BJ (cell line): ENCODE data around the gene STK4. TPM values are rescaled to one million over a fixed set of nuclear protein-coding genes. Genes with fewer than 3 reads are reported as not detected.
"Not testable (repeated sequence)": the region's sequence is repeated elsewhere in the genome, so short reads cannot be mapped to it uniquely, and the experiment has no call there.

ENCODE experiments used
- CTCF ChIA-PET: fragments of 350-600 bp; formaldehyde crosslinking; extraction: SDS; loops from one replicate; lab custom pipeline; 2021; ENCODE audit warnings: antibody characterized with exemption, inconsistent platforms; lab: Yijun Ruan, JAX
- POLR2A ChIA-PET: fragments of 300-600 bp; sonication (Branson Sonifier 250); formaldehyde crosslinking; extraction: SDS; loops from one replicate; lab custom pipeline; 2021; ENCODE audit warnings: antibody characterized with exemption; lab: Charles Lee
- DNase-seq: peaks from one replicate; pipeline ENCODE4 v3.0.0-alpha.2; 2011; ENCODE audit warnings: low read depth
- H3K27me3 ChIP-seq: 2 replicates; pipeline ENCODE4 v1.6.0; 2011; ENCODE audit warnings: low read length; ENCODE audit not compliant: control insufficient read depth, insufficient read depth
- H3K36me3 ChIP-seq: 2 replicates; pipeline ENCODE4 v1.5.1; 2011; ENCODE audit warnings: low read length; ENCODE audit not compliant: control insufficient read depth, insufficient read depth
- H3K4me3 ChIP-seq: 2 replicates; pipeline ENCODE4 v1.5.1; 2011; ENCODE audit warnings: low read depth, mild to moderate bottlenecking, control low read depth, low read length
- CTCF ChIP-seq: IDR thresholded peaks from 2 replicates; pipeline ENCODE4 v1.5.1; 2011; ENCODE audit warnings: low read depth, mild to moderate bottlenecking, control low read depth, inconsistent platforms, low read length, moderate library complexity; ENCODE audit not compliant: insufficient read depth
- polyA plus RNA-seq: library from polyadenylated mRNA; depleted of rRNA; stranded (reverse); fragments of >200 nt; gene quantifications from 2 replicates; pipeline ENCODE4 v1.2.3, GENCODE V29; 2011

STK4 gene
- polyA plus RNA-seq, 1 experiment: 12.4 TPM

- TF ChIP-seq CTCF: no peak
- Histone ChIP-seq H3K4me3 (no peak overlapping the region), H3K27me3 (no peaks in the 10 kb centered on the region), H3K36me3 (peaks cover 2% of the 10 kb centered on the region)
- CTCF ChIA-PET: interaction anchor here (0.5 to 24.0 kb wide), 4 partner anchors 15 to 233 kb away, joined by 3 to 407 read pairs (median 6); partner anchors contain the start of gene KCNS1
- no peak for DNase-seq
- POLR2A ChIA-PET: no interaction called here
Measured at GRCh38 chr20:45058168-45058850, 92.0 kb downstream of the STK4 start.

- Histone ChIP-seq H3K27me3 (no peaks in the 10 kb centered on the region), H3K36me3 (peaks cover 2% of the 10 kb centered on the region), H3K4me3 (no peak overlapping the region)
- POLR2A ChIA-PET: no interaction called here
- TF ChIP-seq CTCF: no peak
- CTCF ChIA-PET: interaction anchor here (1.8 kb wide), 1 partner anchor 37 kb away, joined by 7 read pairs; no protein-coding TSS in a partner anchor
- no peak for DNase-seq
Measured at GRCh38 chr20:45059022-45059728, 92.9 kb downstream of the STK4 start.

- no peak for TF ChIP-seq CTCF
- Histone ChIP-seq H3K36me3 (peaks cover 2% of the 10 kb centered on the region), H3K4me3 (no peak overlapping the region), H3K27me3 (no peaks in the 10 kb centered on the region)
- CTCF ChIA-PET: interaction anchor here (0.8 to 2.0 kb wide), 5 partner anchors 11 to 50 kb away, joined by 3 to 7 read pairs (median 5); no protein-coding TSS in a partner anchor
- no peak for DNase-seq
- POLR2A ChIA-PET: no interaction called here
Measured at GRCh38 chr20:45060294-45060693, 94.0 kb downstream of the STK4 start.

- H3K36me3 ChIP-seq: peaks cover 2% of the 10 kb centered on the region
- ChIA-PET POLR2A (no interaction called here), CTCF (interaction anchor here (1.0 to 2.0 kb wide), 4 partner anchors 10 to 49 kb away, joined by 3 to 7 read pairs (median 6); no protein-coding TSS in a partner anchor)
- peak; percentile 46 for DNase-seq
- H3K27me3 ChIP-seq: no peaks in the 10 kb centered on the region
- no peak for TF ChIP-seq CTCF
- H3K4me3 ChIP-seq: no peak overlapping the region
Measured at GRCh38 chr20:45061244-45061643, 94.9 kb downstream of the STK4 start.

- DNase-seq, POLR2A ChIA-PET, H3K27me3 ChIP-seq, CTCF ChIA-PET, H3K4me3 ChIP-seq, H3K36me3 ChIP-seq: not testable (repeated sequence)
Measured at GRCh38 chr20:45063107-45063506, 96.8 kb downstream of the STK4 start.
